Uterus (tissue), 2 donors: ENCODE measurements around the gene PCDH8.

ENCODE experiments used
- POLR2A ChIP-seq, 2 donors: fragments of 450-650 bp; IDR thresholded peaks; one replicate each; pipeline ENCODE4 v1.6.1; 2016; ENCODE audit warnings: antibody characterized with exemption in 2 of 2, mild to moderate bottlenecking in 1 of 2, moderate library complexity in 1 of 2
- TF ChIP-seq, protein P1 (sequence below), 4 experiments: fragments of 200-600 bp in 2 of 4; fragments of 450-650 bp in 2 of 4; sonication (generic) in 2 of 4; IDR thresholded peaks; one replicate each; pipeline ENCODE4 v1.5.1; 2016 to 2019; ENCODE audit warnings: antibody characterized with exemption in 4 of 4, mild to moderate bottlenecking in 2 of 4, moderate library complexity in 1 of 4

DNA sequence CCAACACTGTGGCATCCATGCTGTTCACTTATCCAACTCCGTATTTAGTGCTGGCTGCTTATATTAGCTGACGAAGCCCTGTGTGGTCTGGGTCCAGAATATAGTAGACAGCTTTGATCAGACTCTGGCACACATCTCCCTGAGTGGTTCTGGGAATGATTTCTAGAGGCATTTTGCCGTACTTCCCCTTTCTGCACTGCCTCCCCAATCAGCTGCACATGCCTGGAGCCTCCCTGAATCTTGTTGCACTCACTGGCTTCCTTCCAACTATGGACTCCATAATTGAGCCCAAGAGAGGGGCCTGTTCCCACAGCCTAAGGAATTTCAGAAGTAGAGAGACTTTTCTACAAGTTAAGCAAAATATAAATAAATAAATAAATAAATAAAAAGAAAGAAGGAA, 30.4 kb upstream of the PCDH8 start:
- TF ChIP-seq, protein P1, sequence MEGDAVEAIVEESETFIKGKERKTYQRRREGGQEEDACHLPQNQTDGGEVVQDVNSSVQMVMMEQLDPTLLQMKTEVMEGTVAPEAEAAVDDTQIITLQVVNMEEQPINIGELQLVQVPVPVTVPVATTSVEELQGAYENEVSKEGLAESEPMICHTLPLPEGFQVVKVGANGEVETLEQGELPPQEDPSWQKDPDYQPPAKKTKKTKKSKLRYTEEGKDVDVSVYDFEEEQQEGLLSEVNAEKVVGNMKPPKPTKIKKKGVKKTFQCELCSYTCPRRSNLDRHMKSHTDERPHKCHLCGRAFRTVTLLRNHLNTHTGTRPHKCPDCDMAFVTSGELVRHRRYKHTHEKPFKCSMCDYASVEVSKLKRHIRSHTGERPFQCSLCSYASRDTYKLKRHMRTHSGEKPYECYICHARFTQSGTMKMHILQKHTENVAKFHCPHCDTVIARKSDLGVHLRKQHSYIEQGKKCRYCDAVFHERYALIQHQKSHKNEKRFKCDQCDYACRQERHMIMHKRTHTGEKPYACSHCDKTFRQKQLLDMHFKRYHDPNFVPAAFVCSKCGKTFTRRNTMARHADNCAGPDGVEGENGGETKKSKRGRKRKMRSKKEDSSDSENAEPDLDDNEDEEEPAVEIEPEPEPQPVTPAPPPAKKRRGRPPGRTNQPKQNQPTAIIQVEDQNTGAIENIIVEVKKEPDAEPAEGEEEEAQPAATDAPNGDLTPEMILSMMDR (IDR thresholded peaks at IDR 0.05) = no peak
- no peak for TF ChIP-seq POLR2A (IDR thresholded peaks at IDR 0.05)
